ENCODE measurements around the gene ZNF200. TPM values are rescaled to one million over a fixed set of nuclear protein-coding genes. Genes with fewer than 3 reads are reported as not detected.

Gene ZNF200
- total RNA-seq, 6 experiments from 2014 or later = 1.9 to 4.8 (median 3.5) TPM

DNA sequence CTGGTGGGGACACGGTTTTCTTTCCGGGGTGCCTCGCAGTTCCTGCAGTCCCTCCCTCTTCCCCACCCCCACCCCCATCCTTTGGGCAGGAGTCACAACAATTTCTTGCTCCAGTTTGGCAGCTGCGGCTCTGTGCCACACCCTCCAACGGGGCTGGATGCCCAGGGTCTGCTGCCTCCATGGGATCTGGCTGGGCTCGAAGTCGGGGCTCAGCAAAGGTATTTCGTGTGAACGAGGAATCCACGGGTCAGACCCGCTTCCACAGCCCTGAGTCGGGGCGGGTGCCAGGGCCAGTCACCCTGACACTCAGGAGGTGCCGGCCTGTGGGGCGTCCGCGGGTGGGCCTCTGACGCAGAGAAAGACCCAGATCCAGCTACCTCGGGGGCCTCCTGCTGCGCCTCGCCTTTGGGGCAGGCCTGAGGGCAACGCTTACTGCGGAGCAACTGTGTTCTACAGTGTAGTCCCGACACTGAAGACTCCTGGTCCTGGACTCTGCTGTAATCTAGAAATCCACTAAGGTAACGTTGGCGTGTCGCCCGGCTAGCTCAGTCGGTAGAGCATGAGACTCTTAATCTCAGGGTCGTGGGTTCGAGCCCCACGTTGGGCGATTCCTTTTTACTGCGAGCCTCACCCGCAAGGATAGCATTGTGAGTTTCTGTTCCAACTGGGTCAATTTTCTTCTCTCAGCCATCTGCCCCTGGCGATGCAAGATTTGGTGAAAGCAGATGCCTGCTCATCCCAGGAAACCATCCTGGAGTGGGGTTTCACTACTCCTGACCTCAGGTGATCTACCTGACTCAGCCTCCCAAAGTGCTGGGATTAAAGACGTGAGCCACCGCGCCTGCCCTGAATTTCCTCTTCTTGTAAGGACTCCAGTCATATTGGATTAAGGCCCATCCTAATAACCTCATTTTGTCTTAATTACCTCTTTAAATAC is 59.5 kb downstream of the ZNF200 start:
- no peak overlapping the region for H3K27ac ChIP-seq
- ATAC-seq (no peak), DNase-seq (peak in 1 of 3 donors; percentile 29)
- peaks cover 10 to 51% of the 10 kb centered on the region in 2 donors for H3K27me3 ChIP-seq
- no peaks in the 10 kb centered on the region for H3K36me3 ChIP-seq
- intact Hi-C loops (cut with DNase I) = no loop called here
- no peaks in the 10 kb centered on the region for H3K9me3 ChIP-seq
- H3K4me3 ChIP-seq = no peak overlapping the region
- no peak for TF ChIP-seq POLR2A (IDR thresholded peaks at IDR 0.05)
- TF ChIP-seq, protein P1, sequence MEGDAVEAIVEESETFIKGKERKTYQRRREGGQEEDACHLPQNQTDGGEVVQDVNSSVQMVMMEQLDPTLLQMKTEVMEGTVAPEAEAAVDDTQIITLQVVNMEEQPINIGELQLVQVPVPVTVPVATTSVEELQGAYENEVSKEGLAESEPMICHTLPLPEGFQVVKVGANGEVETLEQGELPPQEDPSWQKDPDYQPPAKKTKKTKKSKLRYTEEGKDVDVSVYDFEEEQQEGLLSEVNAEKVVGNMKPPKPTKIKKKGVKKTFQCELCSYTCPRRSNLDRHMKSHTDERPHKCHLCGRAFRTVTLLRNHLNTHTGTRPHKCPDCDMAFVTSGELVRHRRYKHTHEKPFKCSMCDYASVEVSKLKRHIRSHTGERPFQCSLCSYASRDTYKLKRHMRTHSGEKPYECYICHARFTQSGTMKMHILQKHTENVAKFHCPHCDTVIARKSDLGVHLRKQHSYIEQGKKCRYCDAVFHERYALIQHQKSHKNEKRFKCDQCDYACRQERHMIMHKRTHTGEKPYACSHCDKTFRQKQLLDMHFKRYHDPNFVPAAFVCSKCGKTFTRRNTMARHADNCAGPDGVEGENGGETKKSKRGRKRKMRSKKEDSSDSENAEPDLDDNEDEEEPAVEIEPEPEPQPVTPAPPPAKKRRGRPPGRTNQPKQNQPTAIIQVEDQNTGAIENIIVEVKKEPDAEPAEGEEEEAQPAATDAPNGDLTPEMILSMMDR (IDR thresholded peaks at IDR 0.05) = no peak
- WGBS (ENCODE audit: insufficient coverage, low coverage, low lambda C conversion rate, missing lambda C conversion rate) = 12% methylated on average over 29 of the region's 39 CpGs
- H3K4me1 ChIP-seq = peaks cover 0 to 10% (median 0%) of the 10 kb centered on the region in 4 donors

DNA sequence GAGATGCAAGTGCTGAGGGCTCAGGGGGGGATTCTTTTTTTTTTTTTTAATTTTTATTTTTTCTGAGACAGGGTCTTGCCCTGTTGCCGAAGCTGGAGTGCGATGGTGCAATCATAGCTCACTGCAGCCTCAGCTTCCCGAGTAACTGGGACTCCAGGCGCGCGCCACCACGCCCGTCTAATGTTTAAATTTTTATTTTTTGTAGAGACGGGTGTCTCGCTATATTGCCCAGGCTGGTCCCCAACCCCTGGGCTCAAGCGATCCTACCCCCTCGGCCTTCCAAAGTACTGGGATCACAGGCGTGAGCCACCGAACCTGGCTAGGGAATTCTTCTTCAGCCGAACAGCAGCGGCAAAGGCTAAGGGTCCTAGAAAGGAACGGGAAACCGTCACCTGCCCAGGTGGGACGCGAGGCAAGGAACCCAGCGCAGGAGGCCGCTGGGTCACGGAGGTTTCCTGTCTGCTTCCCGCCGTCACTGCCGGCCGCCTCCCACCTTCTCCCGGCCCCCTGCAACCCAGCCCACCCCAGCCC is 60.3 kb downstream of the ZNF200 start:
- DNase-seq (no peak), ATAC-seq (no peak)
- Histone ChIP-seq H3K4me3 (no peak overlapping the region), H3K4me1 (peaks cover 0 to 10% (median 0%) of the 10 kb centered on the region in 4 donors), H3K9me3 (no peaks in the 10 kb centered on the region), H3K36me3 (no peaks in the 10 kb centered on the region), H3K27ac (no peak overlapping the region), H3K27me3 (peaks cover 13 to 53% of the 10 kb centered on the region in 2 donors)
- intact Hi-C loops (cut with DNase I) = no loop called here
- no peak for TF ChIP-seq POLR2A (IDR thresholded peaks at IDR 0.05)
- TF ChIP-seq, protein P1 (IDR thresholded peaks at IDR 0.05) = no peak
- 30% methylated on average over 12 of the region's 28 CpGs for WGBS (ENCODE audit: insufficient coverage, low coverage, low lambda C conversion rate, missing lambda C conversion rate)

DNA sequence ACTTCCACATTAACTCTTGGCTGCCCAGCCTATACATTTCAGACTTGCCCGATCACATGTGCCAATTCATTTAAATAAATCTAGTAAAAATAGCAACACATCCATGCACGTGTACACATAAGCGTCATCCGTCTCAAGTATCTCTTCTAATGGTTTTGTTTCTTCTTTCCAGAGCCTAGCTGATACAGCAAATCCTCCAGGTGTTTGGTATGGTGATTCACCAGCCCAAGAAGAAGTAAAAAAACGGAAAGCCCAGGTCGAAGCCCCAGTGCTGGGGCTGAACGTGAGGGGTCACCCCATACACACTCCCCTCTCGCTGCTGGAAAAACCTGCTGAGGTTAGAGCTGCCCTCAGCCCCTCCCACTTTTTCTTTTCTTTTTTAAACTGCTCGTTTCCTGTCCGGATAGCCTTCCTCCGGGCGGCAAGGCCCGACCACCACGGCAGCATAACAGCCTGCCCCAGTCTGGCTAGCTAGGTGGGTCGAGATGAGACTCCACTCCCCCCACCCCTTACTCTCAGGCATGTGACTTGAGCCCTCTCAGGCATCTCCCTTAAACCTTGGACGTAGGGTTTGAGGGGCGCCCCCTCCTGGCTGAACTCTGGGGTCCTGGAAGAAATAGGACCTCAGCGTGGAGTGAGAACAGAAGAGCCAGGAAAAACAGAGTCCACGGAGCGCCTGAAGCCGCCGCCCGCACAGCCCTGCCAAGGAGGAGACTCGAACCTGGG is 60.9 kb downstream of the ZNF200 start:
- H3K27ac ChIP-seq = no peak overlapping the region
- no peaks in the 10 kb centered on the region for H3K9me3 ChIP-seq
- no peak overlapping the region for H3K4me3 ChIP-seq
- peaks cover 13 to 58% of the 10 kb centered on the region in 2 donors for H3K27me3 ChIP-seq
- peaks cover 0 to 10% (median 0%) of the 10 kb centered on the region in 4 donors for H3K4me1 ChIP-seq
- WGBS (ENCODE audit: insufficient coverage, low coverage, low lambda C conversion rate, missing lambda C conversion rate) = 4% methylated on average over 22 of the region's 24 CpGs
- intact Hi-C loops (cut with DNase I) = no loop called here
- TF ChIP-seq, protein P1 (IDR thresholded peaks at IDR 0.05) = no peak
- no peak for TF ChIP-seq POLR2A (IDR thresholded peaks at IDR 0.05)
- no peak for ATAC-seq
- no peaks in the 10 kb centered on the region for H3K36me3 ChIP-seq
- DNase-seq = peak in 1 of 3 donors; percentile 10

Other genes with a start within 250 kb of the ZNF200 start
- gene CLDN9, start 222.2 kb downstream of the ZNF200 start, total RNA-seq = 1 to 10 TPM in 2 of 6 experiments, under 1 TPM in 4; 0.25 to 1.7 (median 0.92) TPM
- 1 to 10 TPM in 1 of 6 experiments, not detected in 5; 2.9 TPM for gene CLDN6, start 217.0 kb downstream of the ZNF200 start, total RNA-seq
- gene TNFRSF12A, start 214.8 kb downstream of the ZNF200 start, total RNA-seq = 100 to 1,000 TPM in 3 of 6 experiments, 10 to 100 TPM in 1, 1 to 10 TPM in 2; 5.2 to 284 (median 69.4) TPM
- 10 to 100 TPM in 5 of 6 experiments, 1 to 10 TPM in 1; 9.7 to 14.6 (median 12.1) TPM for gene HCFC1R1, start 211.2 kb downstream of the ZNF200 start, total RNA-seq
- 10 to 100 TPM in 2 of 6 experiments, 1 to 10 TPM in 4; 7.7 to 15.7 (median 9.7) TPM for gene THOC6, start 211.1 kb downstream of the ZNF200 start, total RNA-seq
- under 1 TPM in 5 of 6 experiments, not detected in 1; 0.11 to 0.58 (median 0.48) TPM for gene BICDL2, start 198.2 kb downstream of the ZNF200 start, total RNA-seq
- 1 to 10 TPM; 1.3 to 2.0 (median 1.6) TPM for gene MMP25, start 188.6 kb downstream of the ZNF200 start, total RNA-seq
- 1,000 to 10,000 TPM in 2 of 6 experiments, 100 to 1,000 TPM in 4; 204 to 1,268 (median 669) TPM for gene IL32, start 169.5 kb downstream of the ZNF200 start, total RNA-seq
- not detected for gene ZSCAN10, start 135.9 kb downstream of the ZNF200 start, total RNA-seq
- 1 to 10 TPM; 4.0 to 8.4 (median 5.4) TPM for gene ZNF205, start 122.6 kb downstream of the ZNF200 start, total RNA-seq
- 1 to 10 TPM; 1.3 to 4.4 (median 1.7) TPM for gene ZNF213, start 100.1 kb downstream of the ZNF200 start, total RNA-seq
- not detected for gene OR1F1, start 47.0 kb downstream of the ZNF200 start, total RNA-seq
- gene MEFV, start 21.5 kb upstream of the ZNF200 start, total RNA-seq = 1 to 10 TPM in 3 of 6 experiments, under 1 TPM in 3; 0.66 to 1.7 (median 1.0) TPM
- gene ZNF263, start 48.3 kb upstream of the ZNF200 start, total RNA-seq = 10 to 100 TPM in 5 of 6 experiments, 1 to 10 TPM in 1; 7.1 to 13.9 (median 11.0) TPM
- 1 to 10 TPM in 4 of 6 experiments, under 1 TPM in 2; 0.56 to 1.9 (median 1.7) TPM for gene TIGD7, start 70.3 kb upstream of the ZNF200 start, total RNA-seq
- 10 to 100 TPM in 4 of 6 experiments, 1 to 10 TPM in 2; 7.5 to 11.5 (median 10.5) TPM for gene ZNF75A, start 70.3 kb upstream of the ZNF200 start, total RNA-seq
- under 1 TPM in 1 of 6 experiments, not detected in 5; 0.49 TPM for gene OR2C1, start 120.7 kb upstream of the ZNF200 start, total RNA-seq
- gene ZSCAN32, start 165.8 kb upstream of the ZNF200 start, total RNA-seq = 1 to 10 TPM; 5.0 to 7.5 (median 5.6) TPM
- 1 to 10 TPM; 3.4 to 5.3 (median 4.1) TPM for gene ZNF174, start 166.1 kb upstream of the ZNF200 start, total RNA-seq
- 1 to 10 TPM in 3 of 6 experiments, under 1 TPM in 3; 0.86 to 1.7 (median 1.1) TPM for gene ZNF597, start 208.3 kb upstream of the ZNF200 start, total RNA-seq
- 10 to 100 TPM; 25.0 to 46.6 (median 30.8) TPM for gene NAA60, start 208.5 kb upstream of the ZNF200 start, total RNA-seq

Data from right lobe of liver (tissue), 6 donors.